DND-41 (cell line): ENCODE results near the gene ATF2.

Source experiments
- ATAC-seq: fragments of 200-7000 bp; cut with Tn5 transposase; 3 replicates; pipeline ENCODE4 v1.9.1; 2021; ENCODE audit warnings: low read depth; ENCODE audit not compliant: insufficient read depth
- DNase-seq: peaks from one replicate; pipeline ENCODE4 v3.0.0-alpha.2; 2020
- H2AFZ ChIP-seq: 2 replicates; pipeline ENCODE4 v1.6.0; 2012; ENCODE audit warnings: low read depth, low read length
- H3K27ac ChIP-seq: 2 replicates; pipeline ENCODE4 v1.5.1; 2012; ENCODE audit warnings: low read length, inconsistent platforms
- H3K27me3 ChIP-seq: fragments of 200-600 bp; sonication (generic); 2 replicates; pipeline ENCODE4 v1.6.0; 2012; ENCODE audit warnings: low read length, mild to moderate bottlenecking, inconsistent platforms; ENCODE audit not compliant: insufficient read depth, poor library complexity
- H3K36me3 ChIP-seq: 2 replicates; pipeline ENCODE4 v1.5.1; 2012; ENCODE audit warnings: low read length, inconsistent platforms; ENCODE audit not compliant: insufficient read depth
- H3K4me1 ChIP-seq: 2 replicates; pipeline ENCODE4 v1.5.1; 2012; ENCODE audit warnings: mild to moderate bottlenecking, low read length; ENCODE audit not compliant: insufficient read depth
- H3K4me2 ChIP-seq: 2 replicates; pipeline ENCODE4 v1.6.0; 2012; ENCODE audit warnings: mild to moderate bottlenecking, moderate library complexity, low read length, inconsistent platforms; ENCODE audit not compliant: insufficient read depth
- H3K4me3 ChIP-seq, 2 experiments: fragments of 200-600 bp in 1 of 2; shearing (Covaris generic) in 1 of 2; 2 replicates each; pipeline ENCODE4 v1.5.1; 2012 to 2016; ENCODE audit warnings: inconsistent platforms in 2 of 2, low read length in 2 of 2, mild to moderate bottlenecking in 2 of 2, low read depth in 1 of 2, moderate library complexity in 1 of 2
- H3K79me2 ChIP-seq: 2 replicates; pipeline ENCODE4 v1.6.0; 2012; ENCODE audit warnings: low read length, inconsistent platforms; ENCODE audit not compliant: insufficient read depth
- H3K9ac ChIP-seq: 2 replicates; pipeline ENCODE4 v1.6.0; 2012; ENCODE audit warnings: low read depth, mild to moderate bottlenecking, inconsistent platforms, low read length, moderate library complexity
- H3K9me3 ChIP-seq: 2 replicates; pipeline ENCODE4 v1.5.1; 2012; ENCODE audit warnings: low read length, moderate library complexity, mild to moderate bottlenecking, inconsistent platforms; ENCODE audit not compliant: insufficient read depth, severe bottlenecking
- H4K20me1 ChIP-seq: 2 replicates; pipeline ENCODE4 v1.6.0; 2012; ENCODE audit warnings: low read length; ENCODE audit not compliant: insufficient read depth
- EZH2 ChIP-seq: IDR thresholded peaks from 3 replicates; pipeline ENCODE4 v1.6.1; 2012; ENCODE audit warnings: borderline replicate concordance, low read depth, mild to moderate bottlenecking, moderate library complexity, low read length, inconsistent platforms; ENCODE audit not compliant: severe bottlenecking
- TF ChIP-seq, protein P1 (sequence below): IDR thresholded peaks from 2 replicates; pipeline ENCODE4 v1.5.1; 2012; ENCODE audit warnings: borderline replicate concordance, low read length, moderate library complexity, mild to moderate bottlenecking; ENCODE audit not compliant: poor library complexity, severe bottlenecking; ENCODE audit errors: extremely low read depth

ATF2 gene

DNA sequence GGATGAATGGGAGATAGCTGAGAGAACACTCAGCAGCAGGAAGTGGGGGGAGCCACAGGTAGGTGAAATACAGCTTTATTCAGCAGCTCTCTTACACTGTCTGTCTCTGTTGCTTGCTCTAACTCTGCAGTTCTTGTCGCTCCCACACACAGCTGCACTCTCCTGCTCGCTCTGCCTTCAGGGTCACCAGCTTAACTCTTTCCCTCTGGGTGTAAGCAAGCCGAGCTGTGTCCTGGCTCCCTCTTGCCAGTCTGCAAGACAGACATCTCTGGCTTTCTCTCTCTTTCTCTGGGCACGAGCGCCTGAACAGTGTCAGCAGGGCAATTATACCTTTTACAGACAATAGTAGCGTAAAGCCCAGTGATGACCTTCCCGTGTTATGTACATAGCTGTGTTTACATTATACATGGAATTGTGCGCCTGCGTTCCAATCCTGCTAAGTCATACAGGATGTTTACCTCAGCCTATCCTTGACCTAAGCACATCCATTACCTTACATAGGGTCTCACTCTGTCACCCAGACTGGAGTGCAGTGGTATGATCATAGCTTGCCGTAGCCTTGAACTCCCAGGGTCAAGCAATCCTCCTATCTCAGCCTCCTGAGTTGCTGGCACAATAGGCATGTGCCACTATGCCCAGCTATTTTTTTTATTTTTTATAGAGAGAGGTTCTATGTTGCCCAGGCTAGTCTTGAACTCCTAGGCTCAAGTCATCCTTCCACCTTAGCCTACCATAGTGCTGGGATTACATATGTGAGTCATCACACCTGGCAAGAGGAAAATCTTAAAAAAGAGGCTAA lies 105.0 kb downstream of the ATF2 start:
- Histone ChIP-seq H3K9me3 (no peaks in the 10 kb centered on the region), H3K27ac (no peak overlapping the region), H3K27me3 (no peaks in the 10 kb centered on the region), H3K4me2 (no peak overlapping the region), H3K36me3 (peaks cover 37% of the 10 kb centered on the region), H4K20me1 (no peaks in the 10 kb centered on the region), H3K4me1 (no peaks in the 10 kb centered on the region), H3K79me2 (no peaks in the 10 kb centered on the region), H3K4me3 (no peak overlapping the region), H2AFZ (no peak overlapping the region), H3K9ac (no peak overlapping the region)
- no peak for ATAC-seq
- peak; percentile 29 for DNase-seq
- TF ChIP-seq EZH2, result no peak
- TF ChIP-seq, protein P1, sequence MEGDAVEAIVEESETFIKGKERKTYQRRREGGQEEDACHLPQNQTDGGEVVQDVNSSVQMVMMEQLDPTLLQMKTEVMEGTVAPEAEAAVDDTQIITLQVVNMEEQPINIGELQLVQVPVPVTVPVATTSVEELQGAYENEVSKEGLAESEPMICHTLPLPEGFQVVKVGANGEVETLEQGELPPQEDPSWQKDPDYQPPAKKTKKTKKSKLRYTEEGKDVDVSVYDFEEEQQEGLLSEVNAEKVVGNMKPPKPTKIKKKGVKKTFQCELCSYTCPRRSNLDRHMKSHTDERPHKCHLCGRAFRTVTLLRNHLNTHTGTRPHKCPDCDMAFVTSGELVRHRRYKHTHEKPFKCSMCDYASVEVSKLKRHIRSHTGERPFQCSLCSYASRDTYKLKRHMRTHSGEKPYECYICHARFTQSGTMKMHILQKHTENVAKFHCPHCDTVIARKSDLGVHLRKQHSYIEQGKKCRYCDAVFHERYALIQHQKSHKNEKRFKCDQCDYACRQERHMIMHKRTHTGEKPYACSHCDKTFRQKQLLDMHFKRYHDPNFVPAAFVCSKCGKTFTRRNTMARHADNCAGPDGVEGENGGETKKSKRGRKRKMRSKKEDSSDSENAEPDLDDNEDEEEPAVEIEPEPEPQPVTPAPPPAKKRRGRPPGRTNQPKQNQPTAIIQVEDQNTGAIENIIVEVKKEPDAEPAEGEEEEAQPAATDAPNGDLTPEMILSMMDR, result no peak

DNA sequence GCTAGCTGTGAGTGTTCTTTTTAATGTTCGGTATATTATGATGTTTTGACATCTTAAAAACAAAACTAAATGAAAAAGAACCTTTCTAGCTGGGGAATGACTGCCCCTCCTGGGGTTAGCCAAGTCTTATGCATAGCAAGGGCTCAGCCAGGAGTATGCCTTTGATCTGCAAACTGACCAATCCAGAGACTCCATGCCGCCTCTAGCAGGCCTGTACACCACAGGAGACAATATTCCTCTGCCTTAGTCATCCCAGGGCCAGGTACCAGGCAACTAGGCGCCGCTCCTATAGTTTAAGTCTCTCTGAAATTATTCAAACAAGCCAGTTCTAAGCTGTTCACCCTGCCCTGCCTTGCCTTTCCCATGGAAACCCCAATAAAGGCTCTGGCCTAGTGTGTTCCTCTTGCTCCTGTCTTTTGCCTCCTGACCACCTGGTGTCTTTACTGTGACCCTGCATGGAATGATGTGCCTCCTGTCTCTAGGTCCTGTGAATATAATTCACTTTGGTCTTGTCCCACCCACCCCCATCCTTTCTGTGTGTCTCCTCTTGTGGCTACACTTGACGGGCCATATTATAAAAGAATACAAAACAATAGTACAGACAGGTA lies 110.8 kb downstream of the ATF2 start:
- TF ChIP-seq EZH2, result no peak
- TF ChIP-seq, protein P1, result no peak
- H3K9ac ChIP-seq, result no peak overlapping the region
- H3K9me3 ChIP-seq, result no peaks in the 10 kb centered on the region
- no peak for ATAC-seq
- H3K36me3 ChIP-seq, result peaks cover 4% of the 10 kb centered on the region; the same call in 1 of the 2 replicates
- no peaks in the 10 kb centered on the region for H3K27me3 ChIP-seq
- H3K27ac ChIP-seq, result no peak overlapping the region
- H3K4me3 ChIP-seq, result no peak overlapping the region
- H4K20me1 ChIP-seq, result no peaks in the 10 kb centered on the region
- DNase-seq, result no peak
- no peaks in the 10 kb centered on the region for H3K79me2 ChIP-seq
- H3K4me2 ChIP-seq, result no peak overlapping the region
- H3K4me1 ChIP-seq, result no peaks in the 10 kb centered on the region
- H2AFZ ChIP-seq, result no peak overlapping the region

DNA sequence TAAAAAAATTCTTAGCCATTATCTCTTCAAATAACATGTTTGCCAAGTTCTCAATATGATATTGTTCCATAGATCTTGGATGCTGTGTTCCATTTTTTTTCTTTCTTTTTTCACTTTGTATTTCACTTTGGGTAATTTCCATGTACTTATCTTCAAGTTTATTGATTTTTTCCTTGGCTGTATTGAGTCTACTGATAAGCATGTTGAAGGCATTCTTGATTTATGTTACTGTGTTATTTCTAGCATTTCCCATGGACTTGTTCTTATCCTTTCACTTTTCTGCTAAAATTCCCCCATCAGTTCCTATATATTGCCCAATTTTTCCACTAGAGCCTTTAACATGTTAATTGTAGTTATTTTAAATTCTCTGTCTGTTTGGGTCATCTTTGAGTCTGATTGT lies 112.0 kb downstream of the ATF2 start:
- ATAC-seq, result no peak
- Histone ChIP-seq H3K9ac (no peak overlapping the region), H3K79me2 (no peaks in the 10 kb centered on the region)

More for the DNA sequence above, 112.0 kb downstream of the ATF2 start:
- Histone ChIP-seq H3K4me2 (no peak overlapping the region), H3K27ac (no peak overlapping the region), H3K36me3 (peaks cover 4% of the 10 kb centered on the region; the same call in 1 of the 2 replicates), H2AFZ (no peak overlapping the region), H3K4me1 (no peaks in the 10 kb centered on the region), H3K4me3 (no peak overlapping the region), H3K9me3 (no peaks in the 10 kb centered on the region), H3K27me3 (no peaks in the 10 kb centered on the region), H4K20me1 (no peaks in the 10 kb centered on the region)
- no peak for TF ChIP-seq EZH2
- TF ChIP-seq, protein P1, result no peak
- DNase-seq, result no peak
